Measurements from ENCODE around the gene ZW10. TPM values are rescaled to one million over a fixed set of nuclear protein-coding genes. Genes with fewer than 3 reads are reported as not detected.

ZW10 gene
- total and polyA plus RNA-seq, 2 of the 13 experiments (the other 11 are each of a cell fraction or from before 2014, with no cell fraction given): 5.8 to 31.3 TPM

DNA sequence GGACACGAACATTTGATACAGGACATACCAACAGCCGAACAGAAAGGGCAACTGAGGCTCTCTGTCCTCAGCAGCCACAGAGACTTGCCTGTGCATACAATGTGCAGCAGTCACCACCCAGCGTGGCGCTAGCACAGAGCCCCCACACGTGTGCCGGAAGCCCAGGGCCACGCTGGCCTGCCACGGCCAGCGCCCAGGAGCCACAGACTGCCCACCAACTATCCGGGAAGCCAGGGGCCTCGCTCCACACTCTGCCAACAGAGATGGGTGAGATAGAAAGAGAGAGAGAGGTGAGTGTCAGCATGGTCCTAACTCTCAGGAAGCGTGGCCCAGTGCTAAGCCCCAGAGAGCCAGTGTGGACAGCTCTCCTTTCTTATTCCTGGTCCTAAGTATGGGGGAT, 79.1 kb downstream of the ZW10 start:
- intact Hi-C loops (cut with micrococcal nuclease; ENCODE audit: unreplicated experiment) (no loop called here), in situ Hi-C loops (cut with HindIII; ENCODE audit: extremely low pct_ligation_motif_present, low pct_unique_long_range_greater_than_20kb) (no loop called here)
- H3K36me3 ChIP-seq (replicated peaks in 1 of 2; ENCODE audit: control insufficient read depth in 1 of 2, insufficient read depth in 2 of 2, low read length in 2 of 2): no peaks in the 10 kb centered on the region
- POLR2A ChIA-PET: no interaction called here
- H3K9ac ChIP-seq (ENCODE audit: insufficient read depth, low read depth, low read length): no peak overlapping the region
- H2AFZ ChIP-seq (ENCODE audit: low read length): no peak overlapping the region
- peaks cover 9% of the 10 kb centered on the region; the same call in 1 of the 2 replicates for H3K4me1 ChIP-seq (ENCODE audit: insufficient read depth, low read length)
- no peak overlapping the region for H3K27ac ChIP-seq (ENCODE audit: extremely low read length, insufficient read depth, low read length)
- no peaks in the 10 kb centered on the region; a peak in 1 of 5 replicates for H3K27me3 ChIP-seq (ENCODE audit: control insufficient read depth in 1 of 2, insufficient read depth in 2 of 2, low read length in 2 of 2)
- H4K20me1 ChIP-seq (ENCODE audit: insufficient read depth, low read length): no peaks in the 10 kb centered on the region
- FAIRE-seq (no peak), DNase-seq (ENCODE audit: low spot score) (no peak), ATAC-seq (no peak)
- TF ChIP-seq, protein P1, sequence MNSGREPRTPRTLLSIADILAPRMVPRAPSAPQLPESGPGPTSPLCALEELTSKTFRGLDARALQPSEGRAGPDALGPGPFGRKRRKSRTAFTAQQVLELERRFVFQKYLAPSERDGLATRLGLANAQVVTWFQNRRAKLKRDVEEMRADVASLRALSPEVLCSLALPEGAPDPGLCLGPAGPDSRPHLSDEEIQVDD (CRISPR knock-in tag; IDR thresholded peaks at IDR 0.05; ENCODE audit: borderline replicate concordance): no peak
- TF ChIP-seq ZSCAN25 (CRISPR knock-in tag; IDR thresholded peaks at IDR 0.05) (no peak), ZNF891 (CRISPR knock-in tag; IDR thresholded peaks at IDR 0.05) (no peak), CREM (IDR thresholded peaks at IDR 0.05) (no peak), CREM (CRISPR knock-in tag; IDR thresholded peaks at IDR 0.05) (no peak), TP53 (CRISPR knock-in tag; conservative IDR thresholded peaks at IDR 0.05) (no peak), ZNF296 (CRISPR knock-in tag; conservative IDR thresholded peaks at IDR 0.05) (no peak), ZNF709 (CRISPR knock-in tag; IDR thresholded peaks at IDR 0.05) (no peak), HOXD1 (CRISPR knock-in tag; IDR thresholded peaks at IDR 0.05) (no peak), ZNF776 (CRISPR knock-in tag; IDR thresholded peaks at IDR 0.05) (no peak), CAMTA2 (CRISPR knock-in tag; IDR thresholded peaks at IDR 0.05; ENCODE audit: borderline replicate concordance) (no peak), TCF7 (IDR thresholded peaks at IDR 0.05; ENCODE audit: low read depth) (no peak), WIZ (CRISPR knock-in tag; IDR thresholded peaks at IDR 0.05) (no peak), ZFP36L1 (CRISPR knock-in tag; IDR thresholded peaks at IDR 0.05) (no peak), ZNF652 (CRISPR knock-in tag; IDR thresholded peaks at IDR 0.05; ENCODE audit: borderline replicate concordance, low read depth) (no peak)
- TF ChIP-seq, protein P2, sequence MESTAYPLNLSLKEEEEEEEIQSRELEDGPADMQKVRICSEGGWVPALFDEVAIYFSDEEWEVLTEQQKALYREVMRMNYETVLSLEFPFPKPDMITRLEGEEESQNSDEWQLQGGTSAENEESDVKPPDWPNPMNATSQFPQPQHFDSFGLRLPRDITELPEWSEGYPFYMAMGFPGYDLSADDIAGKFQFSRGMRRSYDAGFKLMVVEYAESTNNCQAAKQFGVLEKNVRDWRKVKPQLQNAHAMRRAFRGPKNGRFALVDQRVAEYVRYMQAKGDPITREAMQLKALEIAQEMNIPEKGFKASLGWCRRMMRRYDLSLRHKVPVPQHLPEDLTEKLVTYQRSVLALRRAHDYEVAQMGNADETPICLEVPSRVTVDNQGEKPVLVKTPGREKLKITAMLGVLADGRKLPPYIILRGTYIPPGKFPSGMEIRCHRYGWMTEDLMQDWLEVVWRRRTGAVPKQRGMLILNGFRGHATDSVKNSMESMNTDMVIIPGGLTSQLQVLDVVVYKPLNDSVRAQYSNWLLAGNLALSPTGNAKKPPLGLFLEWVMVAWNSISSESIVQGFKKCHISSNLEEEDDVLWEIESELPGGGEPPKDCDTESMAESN (CRISPR knock-in tag; conservative IDR thresholded peaks at IDR 0.05): no peak
- TF ChIP-seq, protein P3, sequence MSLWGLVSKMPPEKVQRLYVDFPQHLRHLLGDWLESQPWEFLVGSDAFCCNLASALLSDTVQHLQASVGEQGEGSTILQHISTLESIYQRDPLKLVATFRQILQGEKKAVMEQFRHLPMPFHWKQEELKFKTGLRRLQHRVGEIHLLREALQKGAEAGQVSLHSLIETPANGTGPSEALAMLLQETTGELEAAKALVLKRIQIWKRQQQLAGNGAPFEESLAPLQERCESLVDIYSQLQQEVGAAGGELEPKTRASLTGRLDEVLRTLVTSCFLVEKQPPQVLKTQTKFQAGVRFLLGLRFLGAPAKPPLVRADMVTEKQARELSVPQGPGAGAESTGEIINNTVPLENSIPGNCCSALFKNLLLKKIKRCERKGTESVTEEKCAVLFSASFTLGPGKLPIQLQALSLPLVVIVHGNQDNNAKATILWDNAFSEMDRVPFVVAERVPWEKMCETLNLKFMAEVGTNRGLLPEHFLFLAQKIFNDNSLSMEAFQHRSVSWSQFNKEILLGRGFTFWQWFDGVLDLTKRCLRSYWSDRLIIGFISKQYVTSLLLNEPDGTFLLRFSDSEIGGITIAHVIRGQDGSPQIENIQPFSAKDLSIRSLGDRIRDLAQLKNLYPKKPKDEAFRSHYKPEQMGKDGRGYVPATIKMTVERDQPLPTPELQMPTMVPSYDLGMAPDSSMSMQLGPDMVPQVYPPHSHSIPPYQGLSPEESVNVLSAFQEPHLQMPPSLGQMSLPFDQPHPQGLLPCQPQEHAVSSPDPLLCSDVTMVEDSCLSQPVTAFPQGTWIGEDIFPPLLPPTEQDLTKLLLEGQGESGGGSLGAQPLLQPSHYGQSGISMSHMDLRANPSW (CRISPR knock-in tag; IDR thresholded peaks at IDR 0.05; ENCODE audit: borderline replicate concordance): no peak
- TF ChIP-seq, protein P4, sequence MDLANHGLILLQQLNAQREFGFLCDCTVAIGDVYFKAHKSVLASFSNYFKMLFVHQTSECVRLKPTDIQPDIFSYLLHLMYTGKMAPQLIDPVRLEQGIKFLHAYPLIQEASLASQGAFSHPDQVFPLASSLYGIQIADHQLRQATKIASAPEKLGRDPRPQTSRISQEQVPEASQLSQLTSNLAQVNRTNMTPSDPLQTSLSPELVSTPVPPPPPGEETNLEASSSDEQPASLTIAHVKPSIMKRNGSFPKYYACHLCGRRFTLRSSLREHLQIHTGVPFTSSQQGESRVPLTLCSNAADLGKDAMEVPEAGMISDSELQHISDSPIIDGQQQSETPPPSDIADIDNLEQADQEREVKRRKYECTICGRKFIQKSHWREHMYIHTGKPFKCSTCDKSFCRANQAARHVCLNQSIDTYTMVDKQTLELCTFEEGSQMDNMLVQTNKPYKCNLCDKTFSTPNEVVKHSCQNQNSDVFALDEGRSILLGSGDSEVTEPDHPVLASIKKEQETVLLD (CRISPR knock-in tag; IDR thresholded peaks at IDR 0.05; ENCODE audit: low read depth): no peak
- H3K4me3 ChIP-seq (replicated peaks in 1 of 3; ENCODE audit: insufficient read depth in 1 of 3, low read depth in 2 of 3, low read length in 3 of 3): no peak overlapping the region
- H3K79me2 ChIP-seq (ENCODE audit: insufficient read depth, low read length): no peaks in the 10 kb centered on the region
- WGBS (ENCODE audit: low lambda C conversion rate): 76% methylated on average over 5 of the region's 12 CpGs
- BruUV-seq (replicated peaks): no TSS peak
- H3K9me3 ChIP-seq (ENCODE audit: low read length): no peaks in the 10 kb centered on the region
- no peak overlapping the region for H3K4me2 ChIP-seq (ENCODE audit: low read depth, low read length)
- CTCF ChIA-PET (ENCODE audit: low intra/inter-chr PET ratio, low total read pairs): no interaction called here

Measured in HepG2 (cell line).